IPS DF 19.7 (cell line): Measurements from ENCODE around the gene FETUB.
"Not testable (repeated sequence)": the region's sequence is repeated elsewhere in the genome, so short reads cannot be mapped to it uniquely, and the experiment has no call there.

Source experiments
- DNase-seq: peaks from one replicate; pipeline ENCODE4 v3.0.0-alpha.2; 2013; ENCODE audit warnings: low read depth, low spot score

The FETUB gene

GRCh38 chr3:186678604-186679003 is 38.4 kb downstream of the FETUB start:
- no peak for DNase-seq

- no peak for DNase-seq
These were observed 39.0 kb downstream of the FETUB start for GRCh38 chr3:186679151-186679550.

- no peak for DNase-seq
These were observed 40.7 kb downstream of the FETUB start for GRCh38 chr3:186680869-186681268.

DNA sequence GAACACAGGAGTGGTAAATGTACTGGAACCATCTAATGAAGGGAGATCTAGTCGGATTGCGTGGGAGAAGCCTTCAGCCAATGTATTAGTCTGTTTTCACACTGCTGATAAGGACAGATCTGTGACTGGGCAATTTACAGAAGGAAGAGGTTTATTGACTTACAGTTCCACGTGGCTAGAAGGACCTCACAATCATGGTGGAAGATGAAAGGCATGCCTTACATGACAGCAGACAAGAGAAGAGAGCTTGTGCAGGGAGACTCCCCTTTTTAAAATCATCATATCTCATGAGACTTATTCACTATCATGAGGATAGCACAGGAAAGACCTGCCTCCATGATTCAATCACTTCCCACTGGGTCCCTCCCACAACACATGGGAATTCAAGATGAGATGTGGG is 42.6 kb downstream of the FETUB start:
- no peak for DNase-seq

DNA sequence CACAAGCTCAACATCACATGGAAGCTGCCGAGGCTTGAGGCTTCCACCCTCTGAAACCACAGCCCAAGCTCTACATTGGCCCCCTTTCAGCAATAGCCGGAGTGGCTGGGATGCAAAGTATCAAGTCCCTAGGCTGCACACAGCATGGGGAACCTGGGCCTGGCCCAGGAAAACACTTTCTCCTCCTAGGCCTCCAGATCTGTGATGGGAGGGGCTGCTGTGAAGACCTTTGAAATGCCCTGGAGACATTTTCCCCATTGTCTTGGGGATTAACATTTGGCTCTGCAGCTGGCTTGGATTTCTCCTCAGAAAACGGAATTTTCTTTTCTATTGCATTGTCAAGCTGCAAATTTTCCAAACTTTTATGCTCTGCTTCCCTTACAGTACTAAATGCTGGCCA is 43.8 kb downstream of the FETUB start:
- no peak for DNase-seq

DNA sequence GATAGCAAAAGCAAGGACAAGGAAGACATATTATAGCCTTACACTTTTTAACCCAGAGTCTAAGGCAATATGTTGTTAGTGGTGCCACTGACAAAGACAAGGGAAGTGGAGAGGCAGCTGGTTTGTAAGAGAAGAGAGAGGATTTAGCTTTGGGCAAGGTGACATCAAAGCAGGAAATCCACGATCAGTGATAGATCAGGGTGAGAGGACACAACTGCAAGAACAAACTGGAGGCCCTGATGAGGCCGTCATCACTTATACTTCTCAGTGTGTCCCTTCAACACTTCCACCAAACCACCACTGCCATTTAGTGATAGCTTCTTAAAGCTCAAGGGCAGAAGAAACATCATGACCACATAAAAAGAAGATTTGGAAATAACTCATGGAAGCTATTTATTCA is 46.3 kb downstream of the FETUB start:
- not testable (repeated sequence) for DNase-seq

GRCh38 chr3:186687120-186687651 is 47.0 kb downstream of the FETUB start:
- DNase-seq, result no peak

GRCh38 chr3:186690304-186690703 is 50.1 kb downstream of the FETUB start:
- DNase-seq, result not testable (repeated sequence)

GRCh38 chr3:186691676-186692075 is 51.5 kb downstream of the FETUB start:
- no peak for DNase-seq

- DNase-seq, result no peak
These were observed 53.6 kb downstream of the FETUB start for GRCh38 chr3:186693843-186694242.

DNA sequence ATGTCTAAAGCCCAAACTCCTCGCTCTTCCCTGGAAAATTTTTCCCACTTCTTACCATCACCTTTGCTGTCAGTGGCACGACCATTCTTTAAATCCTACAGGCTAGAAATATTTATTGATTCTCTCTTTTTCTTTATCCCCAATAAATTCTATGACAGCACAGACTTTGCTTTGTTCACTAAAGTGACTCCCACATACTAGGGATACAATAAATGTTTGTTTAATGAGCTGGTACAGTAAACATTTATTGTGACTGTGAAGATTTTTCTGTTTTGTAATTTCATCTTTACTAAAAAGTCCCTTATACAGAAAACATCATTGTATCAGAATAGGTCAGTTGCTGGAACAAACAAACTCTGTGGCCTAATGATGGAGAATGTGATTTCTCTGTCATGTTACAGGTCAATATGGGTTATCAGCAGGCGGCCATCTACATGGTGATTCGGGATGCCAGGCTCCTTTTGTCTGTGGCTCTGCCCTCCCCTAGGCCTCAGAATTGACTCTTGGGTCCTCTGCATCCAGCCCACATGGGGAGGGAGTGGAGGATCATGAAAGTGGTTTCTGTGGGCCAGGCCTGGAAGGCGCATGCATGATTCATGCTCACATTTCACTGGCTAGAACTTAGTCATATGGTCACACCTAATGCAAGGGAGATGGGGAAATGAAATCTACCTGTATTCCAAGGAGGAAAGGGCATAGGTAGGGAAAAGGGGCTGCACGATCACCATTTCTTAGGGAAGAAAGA is 54.3 kb downstream of the FETUB start:
- DNase-seq, result no peak

DNA sequence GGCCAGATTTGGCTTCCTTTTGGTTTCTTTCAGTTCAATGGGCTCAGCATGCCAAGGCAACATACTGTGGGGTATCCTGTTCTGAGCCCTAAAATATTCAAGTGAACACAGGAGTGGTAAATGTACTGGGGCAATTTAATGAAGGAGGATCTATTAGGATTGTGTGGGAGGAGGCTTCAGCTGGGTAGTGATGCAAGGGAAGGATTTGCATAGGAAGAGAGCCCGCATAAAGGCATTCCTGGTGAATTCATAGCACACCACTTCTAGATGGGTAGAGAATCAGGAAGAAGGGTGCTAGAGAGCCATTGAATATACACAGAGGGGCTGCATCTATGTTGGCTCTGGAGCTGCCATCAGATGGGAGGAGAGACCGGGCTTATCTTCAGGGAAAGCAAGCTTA is 56.3 kb downstream of the FETUB start:
- no peak for DNase-seq

DNA sequence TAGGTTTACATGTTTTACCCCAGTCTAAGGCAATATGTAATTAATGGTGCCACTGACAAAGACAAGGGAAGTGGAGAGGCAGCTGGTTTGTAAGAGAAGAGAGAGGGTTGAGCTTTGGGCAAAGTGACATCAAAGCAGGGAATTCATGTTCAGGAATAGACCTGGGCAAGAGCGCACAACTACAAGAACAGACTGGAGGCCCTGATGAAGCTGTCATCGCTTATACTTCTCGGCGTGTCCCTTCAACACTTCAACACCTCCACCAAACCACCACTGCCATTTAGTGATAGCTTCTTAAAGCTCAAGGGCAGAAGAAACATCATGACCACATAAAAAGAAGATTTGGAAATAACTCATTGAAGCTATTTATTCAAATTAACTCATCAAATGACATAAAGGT is 57.3 kb downstream of the FETUB start:
- DNase-seq, result no peak

GRCh38 chr3:186700267-186700666 is 60.1 kb downstream of the FETUB start:
- no peak for DNase-seq

DNA sequence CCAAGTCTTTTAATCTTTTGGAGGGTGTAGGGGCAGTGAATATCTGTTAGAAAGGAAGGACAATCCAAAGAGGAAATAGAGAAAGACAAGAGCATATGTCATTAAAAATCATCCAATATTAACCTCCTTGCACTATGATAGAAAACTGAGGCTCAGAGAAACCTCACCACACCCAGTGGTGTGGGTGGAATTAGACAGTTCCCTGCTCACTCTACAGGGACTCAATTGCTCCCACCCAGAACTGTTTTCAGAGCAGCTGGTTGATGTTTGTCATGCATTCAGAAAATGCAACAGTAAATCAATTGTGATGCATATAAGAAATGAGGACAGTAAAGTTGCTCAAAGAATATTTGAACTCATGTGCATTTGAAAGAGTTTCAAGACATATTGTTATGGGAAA is 62.3 kb downstream of the FETUB start:
- DNase-seq, result not testable (repeated sequence)
